HepG2 (cell line): Measurements from ENCODE around the gene NFE2L1. TPM values are rescaled to one million over a fixed set of nuclear protein-coding genes. Genes with fewer than 3 reads are reported as not detected.

Experiments used
- ARNT ChIP-seq: fragments of 450-650 bp; IDR thresholded peaks from 2 replicates; pipeline ENCODE4 v1.6.1; 2017
- CCDC6 ChIP-seq: sonication (generic); formaldehyde crosslinking; IDR thresholded peaks from 2 replicates; pipeline ENCODE4 v1.8.1; 2022; ENCODE audit warnings: mild to moderate bottlenecking, missing genetic modification reagents, moderate library complexity
- ETV6 ChIP-seq: sonication (generic); formaldehyde crosslinking; conservative IDR thresholded peaks from 2 replicates; pipeline ENCODE4 v1.4.0; 2020; ENCODE audit warnings: missing genetic modification reagents
- HNRNPL ChIP-seq: fragments of 200-400 bp; formaldehyde crosslinking; IDR thresholded peaks from 2 replicates; pipeline ENCODE4 v1.6.1; 2017; ENCODE audit warnings: mild to moderate bottlenecking, low read depth, low read length
- JDP2 ChIP-seq: sonication (generic); formaldehyde crosslinking; IDR thresholded peaks from 2 replicates; pipeline ENCODE4 v1.8.1; 2022; ENCODE audit warnings: missing genetic modification reagents, borderline replicate concordance
- KAT7 ChIP-seq: IDR thresholded peaks from 2 replicates; pipeline ENCODE4 v1.6.1; 2018; ENCODE audit warnings: borderline replicate concordance, missing compliant biosample characterization
- MAZ ChIP-seq, 2 experiments: sonication (generic) in 1 of 2; formaldehyde crosslinking in 1 of 2; IDR thresholded peaks; 2 replicates each; pipeline versions ENCODE4 v1.5.0 to v1.6.1; 2012 to 2020; ENCODE audit warnings: low read depth in 2 of 2, mild to moderate bottlenecking in 2 of 2, borderline replicate concordance in 1 of 2, improper control_type of control experiment in 1 of 2, low read length in 1 of 2, missing genetic modification reagents in 1 of 2, moderate library complexity in 1 of 2
- REL ChIP-seq: sonication (generic); formaldehyde crosslinking; conservative IDR thresholded peaks from 2 replicates; pipeline ENCODE4 v1.8.0; 2022; ENCODE audit warnings: mild to moderate bottlenecking, missing genetic modification reagents, moderate library complexity
- ZBTB34 ChIP-seq: sonication (generic); formaldehyde crosslinking; IDR thresholded peaks from 2 replicates; pipeline ENCODE4 v1.8.0; 2022; ENCODE audit warnings: mild to moderate bottlenecking, missing genetic modification reagents
- ZBTB4 ChIP-seq: sonication (generic); formaldehyde crosslinking; IDR thresholded peaks from 2 replicates; pipeline ENCODE4 v1.4.0; 2020; ENCODE audit warnings: missing genetic modification reagents, mild to moderate bottlenecking, borderline replicate concordance
- ZNF124 ChIP-seq: sonication (generic); formaldehyde crosslinking; IDR thresholded peaks from 2 replicates; pipeline ENCODE4 v1.4.0; 2020; ENCODE audit warnings: missing genetic modification reagents
- ZNF280B ChIP-seq: sonication (generic); formaldehyde crosslinking; IDR thresholded peaks from 2 replicates; pipeline ENCODE4 v1.5.0; 2020; ENCODE audit warnings: missing genetic modification reagents, mild to moderate bottlenecking, borderline replicate concordance
- ZNF7 ChIP-seq: IDR thresholded peaks from 2 replicates; pipeline ENCODE4 v1.6.1; 2016; ENCODE audit warnings: missing biosample characterization, missing genetic modification reagents
- polyA plus RNA-seq, 8 experiments: library from polyadenylated mRNA; depleted of rRNA in 3 of 8; stranded (reverse) in 7 of 8; unstranded in 1 of 8; fragments of >200 nt; fragmentation: Illumina TruSeq in 4 of 8; extraction: Trizol in 4 of 8; gene quantifications; 2 replicates each; pipeline versions ENCODE4 v1.2.1 to v1.2.3, GENCODE V29; 2011 to 2016; ENCODE audit warnings: low read depth in 4 of 8, missing spikeins in 1 of 8, mixed read lengths in 1 of 8; ENCODE audit not compliant: insufficient read depth in 1 of 8
- total RNA-seq, 5 experiments: library from RNA; depleted of rRNA; stranded (reverse); fragments of >200 nt; fragmentation: Illumina TruSeq; extraction: Trizol; gene quantifications; 2 replicates each; pipeline ENCODE4 v1.2.3, GENCODE V29; 2016; ENCODE audit warnings: low read depth in 1 of 5
- TF ChIP-seq, protein P1 (sequence below): sonication (generic); formaldehyde crosslinking; IDR thresholded peaks from 2 replicates; pipeline ENCODE4 v1.8.0; 2022; ENCODE audit warnings: missing genetic modification reagents, low read depth, mild to moderate bottlenecking, borderline replicate concordance
- TF ChIP-seq, protein P2 (sequence below): IDR thresholded peaks from 2 replicates; pipeline ENCODE4 v1.6.1; 2016; ENCODE audit warnings: missing biosample characterization, missing genetic modification reagents, low read depth
- TF ChIP-seq, protein P3 (sequence below): sonication (generic); formaldehyde crosslinking; IDR thresholded peaks from 2 replicates; pipeline ENCODE4 v1.5.1; 2020; ENCODE audit warnings: mild to moderate bottlenecking, missing genetic modification reagents, borderline replicate concordance
- TF ChIP-seq, protein P4 (sequence below): sonication (generic); formaldehyde crosslinking; IDR thresholded peaks from 2 replicates; pipeline ENCODE4 v1.4.0; 2020; ENCODE audit warnings: missing genetic modification reagents, low read depth, mild to moderate bottlenecking, borderline replicate concordance

The NFE2L1 gene
- total and polyA plus RNA-seq, 2 of the 13 experiments (the other 11 are each of a cell fraction or from before 2014, with no cell fraction given) = 67.0 to 234 TPM

- TF ChIP-seq ZBTB4 = peak; percentile 70; the same call in 1 of the 2 replicates
- no peak for TF ChIP-seq ZNF124 (CRISPR knock-in tag)
- peak; percentile 100 for TF ChIP-seq HNRNPL
- TF ChIP-seq ZBTB34 = no peak
- no peak for TF ChIP-seq REL (CRISPR knock-in tag)
- TF ChIP-seq MAZ (IDR thresholded peaks at IDR 0.05; ENCODE audit: borderline replicate concordance, low read depth, low read length) = 0 out of 2 replicates have a peak, but pooled peaks have one; percentile 8
- peak; percentile 63 for TF ChIP-seq MAZ (CRISPR knock-in tag; IDR thresholded peaks at IDR 0.05; ENCODE audit: low read depth)
- no peak for TF ChIP-seq CCDC6 (CRISPR knock-in tag)
- no peak for TF ChIP-seq ETV6 (CRISPR knock-in tag)
- no peak for TF ChIP-seq ZNF7
- TF ChIP-seq KAT7 (CRISPR knock-in tag) = no peak
- TF ChIP-seq, protein P1, sequence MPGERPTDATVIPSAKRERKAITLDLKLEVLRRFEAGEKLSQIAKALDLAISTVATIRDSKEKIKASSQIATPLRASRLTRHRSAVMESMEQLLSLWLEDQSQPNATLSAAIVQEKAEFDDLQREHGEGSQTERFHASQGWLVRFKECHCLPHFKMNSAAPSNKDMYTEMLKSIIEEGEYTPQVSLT (CRISPR knock-in tag) = no peak
- TF ChIP-seq ZNF280B (CRISPR knock-in tag) = no peak
- TF ChIP-seq, protein P2, sequence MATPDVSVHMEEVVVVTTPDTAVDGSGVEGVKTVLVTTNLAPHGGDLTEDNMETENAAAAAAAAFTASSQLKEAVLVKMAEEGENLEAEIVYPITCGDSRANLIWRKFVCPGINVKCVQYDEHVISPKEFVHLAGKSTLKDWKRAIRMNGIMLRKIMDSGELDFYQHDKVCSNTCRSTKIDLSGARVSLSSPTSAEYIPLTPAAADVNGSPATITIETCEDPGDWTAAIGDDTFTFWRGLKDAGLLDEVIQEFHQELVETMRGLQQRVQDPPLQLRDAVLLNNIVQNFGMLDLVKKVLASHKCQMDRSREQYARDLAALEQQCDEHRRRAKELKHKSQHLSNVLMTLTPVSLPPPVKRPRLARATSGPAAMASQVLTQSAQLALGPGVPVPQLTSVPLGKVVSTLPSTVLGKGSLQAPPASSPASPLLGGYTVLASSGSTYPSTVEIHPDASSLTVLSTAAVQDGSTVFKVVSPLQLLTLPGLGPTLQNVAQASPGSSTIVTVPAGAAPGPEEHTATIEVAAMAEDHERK (CRISPR knock-in tag) = no peak
- TF ChIP-seq JDP2 (CRISPR knock-in tag) = no peak
- TF ChIP-seq, protein P3, sequence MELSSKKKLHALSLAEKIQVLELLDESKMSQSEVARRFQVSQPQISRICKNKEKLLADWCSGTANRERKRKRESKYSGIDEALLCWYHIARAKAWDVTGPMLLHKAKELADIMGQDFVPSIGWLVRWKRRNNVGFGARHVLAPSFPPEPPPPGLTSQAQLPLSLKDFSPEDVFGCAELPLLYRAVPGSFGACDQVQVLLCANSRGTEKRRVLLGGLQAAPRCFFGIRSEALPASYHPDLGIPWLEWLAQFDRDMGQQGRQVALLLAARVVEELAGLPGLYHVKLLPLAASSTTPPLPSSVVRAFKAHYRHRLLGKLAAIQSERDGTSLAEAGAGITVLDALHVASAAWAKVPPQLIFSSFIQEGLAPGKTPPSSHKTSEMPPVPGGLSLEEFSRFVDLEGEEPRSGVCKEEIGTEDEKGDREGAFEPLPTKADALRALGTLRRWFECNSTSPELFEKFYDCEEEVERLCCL (CRISPR knock-in tag) = no peak
- TF ChIP-seq, protein P4, sequence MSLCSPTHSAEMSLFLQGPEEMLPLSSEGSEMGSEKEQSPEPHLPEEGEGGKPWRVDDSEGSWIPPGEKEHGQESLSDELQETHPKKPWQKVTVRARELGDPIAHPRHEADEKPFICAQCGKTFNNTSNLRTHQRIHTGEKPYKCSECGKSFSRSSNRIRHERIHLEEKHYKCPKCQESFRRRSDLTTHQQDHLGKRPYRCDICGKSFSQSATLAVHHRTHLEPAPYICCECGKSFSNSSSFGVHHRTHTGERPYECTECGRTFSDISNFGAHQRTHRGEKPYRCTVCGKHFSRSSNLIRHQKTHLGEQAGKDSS (CRISPR knock-in tag) = no peak; the same call in 1 of the 2 replicates
- TF ChIP-seq ARNT = no peak
Measured at GRCh38 chr17:48037036-48037837, 10.9 kb upstream of the NFE2L1 start, which contains the start of gene COPZ2 (continued).
